ENCODE measurements around the gene NR4A1. TPM values are rescaled to one million over a fixed set of nuclear protein-coding genes. Genes with fewer than 3 reads are reported as not detected.

Gene NR4A1
- total and polyA plus RNA-seq, 8 donors: 11.7 to 85.4 (median 30.0) TPM

- WGBS, 2 donors: 36 to 42% methylated on average over 7 of the region's 7 CpGs
- DNase-seq (peak; percentile 58 to 78 (median 70)), FAIRE-seq (no peak), ATAC-seq (peak; percentile 2 to 16 (median 10))
- no peaks in the 10 kb centered on the region for H3K27me3 ChIP-seq
- no peaks in the 10 kb centered on the region for H3K9me3 ChIP-seq
- TF ChIP-seq, protein P1, sequence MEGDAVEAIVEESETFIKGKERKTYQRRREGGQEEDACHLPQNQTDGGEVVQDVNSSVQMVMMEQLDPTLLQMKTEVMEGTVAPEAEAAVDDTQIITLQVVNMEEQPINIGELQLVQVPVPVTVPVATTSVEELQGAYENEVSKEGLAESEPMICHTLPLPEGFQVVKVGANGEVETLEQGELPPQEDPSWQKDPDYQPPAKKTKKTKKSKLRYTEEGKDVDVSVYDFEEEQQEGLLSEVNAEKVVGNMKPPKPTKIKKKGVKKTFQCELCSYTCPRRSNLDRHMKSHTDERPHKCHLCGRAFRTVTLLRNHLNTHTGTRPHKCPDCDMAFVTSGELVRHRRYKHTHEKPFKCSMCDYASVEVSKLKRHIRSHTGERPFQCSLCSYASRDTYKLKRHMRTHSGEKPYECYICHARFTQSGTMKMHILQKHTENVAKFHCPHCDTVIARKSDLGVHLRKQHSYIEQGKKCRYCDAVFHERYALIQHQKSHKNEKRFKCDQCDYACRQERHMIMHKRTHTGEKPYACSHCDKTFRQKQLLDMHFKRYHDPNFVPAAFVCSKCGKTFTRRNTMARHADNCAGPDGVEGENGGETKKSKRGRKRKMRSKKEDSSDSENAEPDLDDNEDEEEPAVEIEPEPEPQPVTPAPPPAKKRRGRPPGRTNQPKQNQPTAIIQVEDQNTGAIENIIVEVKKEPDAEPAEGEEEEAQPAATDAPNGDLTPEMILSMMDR (IDR thresholded peaks at IDR 0.05): no peak
- peaks cover 13 to 18% (median 15%) of the 10 kb centered on the region in 3 donors for H3K4me1 ChIP-seq
- H3K4me3 ChIP-seq: peak overlapping the region in 2 of 4 donors; percentile 43 to 52
- intact Hi-C loops (cut with DNase I): no loop called here
- H3K27ac ChIP-seq: peak overlapping the region; percentile 28 to 98 (median 68)
- H3K36me3 ChIP-seq: peaks cover 0 to 20% (median 4%) of the 10 kb centered on the region in 3 donors
These were observed 1.4 kb downstream of the NR4A1 start for GRCh38 chr12:52052468-52053186.

- Histone ChIP-seq H3K27ac (no peak overlapping the region), H3K4me1 (peaks cover 13 to 18% (median 15%) of the 10 kb centered on the region in 3 donors), H3K9me3 (no peaks in the 10 kb centered on the region), H3K36me3 (peaks cover 0 to 30% (median 4%) of the 10 kb centered on the region in 3 donors), H3K27me3 (no peaks in the 10 kb centered on the region), H3K4me3 (peak overlapping the region in 2 of 4 donors; percentile 43 to 52)
- DNase-seq: peak in 2 of 6 donors; percentile 55 to 70
- 69 to 80% methylated on average over 9 of the region's 9 CpGs for WGBS, 2 donors
- FAIRE-seq: no peak
- TF ChIP-seq, protein P1 (IDR thresholded peaks at IDR 0.05): no peak
- peak in 1 of 4 donors; percentile 0 for ATAC-seq
- intact Hi-C loops (cut with DNase I): no loop called here
These were observed 2.4 kb downstream of the NR4A1 start for GRCh38 chr12:52053536-52054209.

DNA sequence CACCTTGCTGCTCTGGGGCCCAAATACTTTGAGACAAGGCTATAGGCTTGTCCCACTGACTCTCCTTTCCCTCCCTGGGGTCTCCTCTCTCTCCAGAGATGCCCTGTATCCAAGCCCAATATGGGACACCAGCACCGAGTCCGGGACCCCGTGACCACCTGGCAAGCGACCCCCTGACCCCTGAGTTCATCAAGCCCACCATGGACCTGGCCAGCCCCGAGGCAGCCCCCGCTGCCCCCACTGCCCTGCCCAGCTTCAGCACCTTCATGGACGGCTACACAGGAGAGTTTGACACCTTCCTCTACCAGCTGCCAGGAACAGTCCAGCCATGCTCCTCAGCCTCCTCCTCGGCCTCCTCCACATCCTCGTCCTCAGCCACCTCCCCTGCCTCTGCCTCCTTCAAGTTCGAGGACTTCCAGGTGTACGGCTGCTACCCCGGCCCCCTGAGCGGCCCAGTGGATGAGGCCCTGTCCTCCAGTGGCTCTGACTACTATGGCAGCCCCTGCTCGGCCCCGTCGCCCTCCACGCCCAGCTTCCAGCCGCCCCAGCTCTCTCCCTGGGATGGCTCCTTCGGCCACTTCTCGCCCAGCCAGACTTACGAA is 3.1 kb downstream of the NR4A1 start:
- peak in 1 of 4 donors; percentile 0 for ATAC-seq
- TF ChIP-seq, protein P1 (IDR thresholded peaks at IDR 0.05): no peak
- H3K27me3 ChIP-seq: no peaks in the 10 kb centered on the region
- FAIRE-seq: no peak
- H3K27ac ChIP-seq: no peak overlapping the region
- 87 to 92% methylated on average over 21 of the region's 21 CpGs for WGBS, 2 donors
- H3K9me3 ChIP-seq: no peaks in the 10 kb centered on the region
- intact Hi-C loops (cut with DNase I): no loop called here
- peaks cover 13 to 17% (median 13%) of the 10 kb centered on the region in 3 donors for H3K4me1 ChIP-seq
- H3K36me3 ChIP-seq: peaks cover 0 to 36% (median 4%) of the 10 kb centered on the region in 3 donors
- no peak overlapping the region for H3K4me3 ChIP-seq
- DNase-seq: peak in 4 of 6 donors; percentile 11 to 80 (median 56)

- TF ChIP-seq, protein P1 (IDR thresholded peaks at IDR 0.05): no peak
- Histone ChIP-seq H3K36me3 (peaks cover 0 to 36% (median 4%) of the 10 kb centered on the region in 3 donors), H3K4me1 (peaks cover 6 to 10% (median 6%) of the 10 kb centered on the region in 3 donors), H3K4me3 (no peak overlapping the region), H3K27me3 (no peaks in the 10 kb centered on the region), H3K27ac (no peak overlapping the region), H3K9me3 (no peaks in the 10 kb centered on the region)
- ATAC-seq: no peak
- no peak for FAIRE-seq
- peak in 3 of 6 donors; percentile 4 to 62 (median 48) for DNase-seq
- intact Hi-C loops (cut with DNase I): no loop called here
- WGBS, 2 donors: 91 to 92% methylated on average over 21 of the region's 21 CpGs
These were observed 3.8 kb downstream of the NR4A1 start for GRCh38 chr12:52054833-52055730.
